Right lobe of liver (tissue), 6 donors: ENCODE results near the gene EBNA1BP2. TPM values are rescaled to one million over a fixed set of nuclear protein-coding genes. Genes with fewer than 3 reads are reported as not detected.
A peak's percentile ranks its signal among the peaks of the same experiment; 100 is the strongest.
"Not testable (repeated sequence)": the region's sequence is repeated elsewhere in the genome, so short reads cannot be mapped to it uniquely, and the experiment has no call there.

ENCODE experiments used
- ATAC-seq, 4 donors: fragments of 200-7000 bp; cut with Tn5 transposase; one replicate each; pipeline ENCODE4 v1.9.1; 2020; ENCODE audit warnings: mild to moderate bottlenecking in 4 of 4, moderate library complexity in 4 of 4
- DNase-seq, 3 donors: peaks; one replicate each; pipeline ENCODE4 v3.0.0-alpha.2; 2020
- H3K27ac ChIP-seq, 3 donors: fragments of 200-600 bp; one replicate each; pipeline ENCODE4 v1.8.0; 2022
- H3K27me3 ChIP-seq, 2 donors: fragments of 200-600 bp; one replicate each; pipeline ENCODE4 v1.8.0; 2022
- H3K36me3 ChIP-seq, 4 donors: fragments of 200-600 bp; sonication (generic) in 1 of 4; one replicate each; pipeline versions ENCODE4 v1.5.1 to v1.8.0; 2017 to 2022; ENCODE audit warnings: control low read depth in 1 of 4
- H3K4me1 ChIP-seq, 4 donors: fragments of 200-600 bp; sonication (generic) in 1 of 4; one replicate each; pipeline versions ENCODE4 v1.5.1 to v1.8.0; 2017 to 2022; ENCODE audit warnings: control low read depth in 1 of 4
- H3K4me3 ChIP-seq, 3 donors: fragments of 200-600 bp; one replicate each; pipeline ENCODE4 v1.8.0; 2022
- H3K9me3 ChIP-seq, 4 donors: fragments of 200-600 bp; sonication (generic) in 1 of 4; one replicate each; pipeline versions ENCODE4 v1.5.1 to v1.8.0; 2017 to 2022; ENCODE audit warnings: control low read depth in 1 of 4
- POLR2A ChIP-seq: fragments of 450-650 bp; IDR thresholded peaks from one replicate; pipeline ENCODE4 v1.6.1; 2017; ENCODE audit warnings: antibody characterized with exemption, mild to moderate bottlenecking
- WGBS: methylation state at CpG from one replicate; pipeline ENCODE4 v1.1.6; 2018; ENCODE audit warnings: low coverage, low lambda C conversion rate; ENCODE audit not compliant: insufficient coverage; ENCODE audit errors: missing lambda C conversion rate; 5-methylcytosine and 5-hydroxymethylcytosine counted together
- intact Hi-C, 2 donors: fragments of 100-400 bp; cut with DNase I; formaldehyde crosslinking; loops; one replicate each; pipeline versions ENCODE4 v1.11.2 to v1.14.1; 2022
- total RNA-seq, 6 experiments: library from RNA; depleted of rRNA in 2 of 6; stranded (reverse); fragments of >200 nt in 2 of 6; fragmentation: NEBNext Ultra II Directional in 3 of 6; extraction: Animal tissue kit (Norgen Biotek cat#: 25700) in 3 of 6; gene quantifications; one replicate each; pipeline versions ENCODE4 v1.1.0 to v1.2.4, GENCODE V29; 2016 to 2023
- TF ChIP-seq, protein P1 (sequence below), 4 donors: fragments of 200-600 bp in 3 of 4; fragments of 450-650 bp in 1 of 4; IDR thresholded peaks; one replicate each; pipeline versions ENCODE4 v1.5.1 to v1.8.0; 2016 to 2022; ENCODE audit warnings: antibody characterized with exemption in 4 of 4, mild to moderate bottlenecking in 2 of 4
- donor health status: DM: no; HTN: yes; CAD: no.
- donor health status: DM: no; HTN: no; CAD: no.
- donor health status: DM: no; HTN: no; CAD: no.
- donor health status: DM: no; HTN: yes; CAD: no.
- donor health status: DM: no; HTN: yes; CAD: no.

The EBNA1BP2 gene
- total RNA-seq, 6 experiments from 2014 or later: 45.7 to 108 (median 61.4) TPM

DNA sequence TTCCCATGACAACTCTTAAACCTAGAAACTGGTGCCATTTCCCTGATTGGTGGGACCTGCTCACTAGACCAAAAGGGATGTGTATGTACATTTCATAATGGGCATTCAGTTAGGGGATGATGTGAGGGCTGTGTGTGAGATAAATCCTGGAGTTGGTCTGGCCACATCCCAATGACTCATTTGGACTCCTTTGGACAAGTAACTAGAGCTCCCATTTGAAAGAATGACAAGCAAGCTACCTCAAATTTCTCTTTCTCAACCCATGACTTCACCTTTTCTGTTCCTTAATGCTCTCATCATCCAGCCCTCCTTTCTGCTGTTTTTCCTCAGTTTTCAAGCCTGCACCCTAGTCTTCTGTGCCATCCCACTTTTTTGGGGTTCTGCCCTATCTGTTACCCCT is 27.9 kb downstream of the EBNA1BP2 start:
- intact Hi-C loops: no loop called here
- Histone ChIP-seq H3K9me3 (no peaks in the 10 kb centered on the region), H3K4me1 (peaks cover 0 to 8% (median 0%) of the 10 kb centered on the region in 4 donors), H3K27me3 (no peaks in the 10 kb centered on the region), H3K36me3 (no peaks in the 10 kb centered on the region), H3K27ac (no peak overlapping the region), H3K4me3 (no peak overlapping the region)
- TF ChIP-seq POLR2A: no peak
- TF ChIP-seq, protein P1, sequence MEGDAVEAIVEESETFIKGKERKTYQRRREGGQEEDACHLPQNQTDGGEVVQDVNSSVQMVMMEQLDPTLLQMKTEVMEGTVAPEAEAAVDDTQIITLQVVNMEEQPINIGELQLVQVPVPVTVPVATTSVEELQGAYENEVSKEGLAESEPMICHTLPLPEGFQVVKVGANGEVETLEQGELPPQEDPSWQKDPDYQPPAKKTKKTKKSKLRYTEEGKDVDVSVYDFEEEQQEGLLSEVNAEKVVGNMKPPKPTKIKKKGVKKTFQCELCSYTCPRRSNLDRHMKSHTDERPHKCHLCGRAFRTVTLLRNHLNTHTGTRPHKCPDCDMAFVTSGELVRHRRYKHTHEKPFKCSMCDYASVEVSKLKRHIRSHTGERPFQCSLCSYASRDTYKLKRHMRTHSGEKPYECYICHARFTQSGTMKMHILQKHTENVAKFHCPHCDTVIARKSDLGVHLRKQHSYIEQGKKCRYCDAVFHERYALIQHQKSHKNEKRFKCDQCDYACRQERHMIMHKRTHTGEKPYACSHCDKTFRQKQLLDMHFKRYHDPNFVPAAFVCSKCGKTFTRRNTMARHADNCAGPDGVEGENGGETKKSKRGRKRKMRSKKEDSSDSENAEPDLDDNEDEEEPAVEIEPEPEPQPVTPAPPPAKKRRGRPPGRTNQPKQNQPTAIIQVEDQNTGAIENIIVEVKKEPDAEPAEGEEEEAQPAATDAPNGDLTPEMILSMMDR (IDR thresholded peaks at IDR 0.05): no peak
- DNase-seq (no peak), ATAC-seq (no peak)

DNA sequence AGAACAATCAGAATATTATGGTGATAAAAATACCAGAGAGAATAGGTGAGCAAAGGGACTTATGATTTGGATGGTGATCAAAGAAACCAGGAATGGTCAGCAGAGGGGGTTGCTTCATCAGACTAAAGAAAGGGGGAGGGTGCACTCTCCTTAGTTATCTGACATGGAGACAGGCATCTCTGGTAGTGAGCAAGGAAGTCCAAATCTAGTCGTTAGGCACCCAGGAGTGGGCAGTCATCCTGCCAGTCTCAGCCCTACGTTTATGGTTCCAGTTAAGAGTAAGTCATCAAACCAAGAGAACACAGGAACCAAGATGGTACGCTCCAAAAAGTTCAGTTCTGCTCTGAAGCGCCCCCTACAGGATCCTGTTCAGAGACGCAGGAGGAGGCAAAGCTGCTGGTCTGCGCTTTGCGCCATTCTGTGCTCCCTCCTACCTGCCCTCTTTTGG is 28.6 kb downstream of the EBNA1BP2 start:
- no peaks in the 10 kb centered on the region for H3K27me3 ChIP-seq

DNA sequence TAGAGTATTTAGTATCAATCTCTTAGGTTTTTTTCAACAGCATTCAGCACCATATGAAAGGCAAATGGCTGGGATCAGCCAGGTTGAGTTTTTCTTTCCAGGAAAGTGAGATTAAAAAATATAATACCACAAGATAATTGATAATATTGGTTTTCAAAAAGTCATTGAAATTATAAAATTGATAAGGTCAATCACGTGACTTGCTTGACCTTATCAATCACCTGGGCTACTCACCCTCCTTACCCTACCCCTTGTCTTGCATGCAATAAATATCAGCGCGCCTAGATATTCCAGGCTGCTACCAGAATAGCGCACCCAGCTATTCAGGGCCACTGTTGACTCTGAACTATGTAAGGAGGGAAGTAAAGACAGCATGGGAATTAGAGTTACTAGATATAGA is 31.5 kb downstream of the EBNA1BP2 start:
- Histone ChIP-seq H3K4me1 (no peaks in the 10 kb centered on the region), H3K4me3 (no peak overlapping the region), H3K27me3 (no peaks in the 10 kb centered on the region), H3K9me3 (no peaks in the 10 kb centered on the region), H3K36me3 (no peaks in the 10 kb centered on the region), H3K27ac (no peak overlapping the region)
- TF ChIP-seq, protein P1 (IDR thresholded peaks at IDR 0.05): no peak
- no peak for TF ChIP-seq POLR2A
- ATAC-seq (no peak), DNase-seq (no peak)
- intact Hi-C loops: no loop called here
- WGBS: 89% methylated on average over 4 of the region's 4 CpGs

More for the DNA sequence above, 28.6 kb downstream of the EBNA1BP2 start:
- TF ChIP-seq, protein P1 (IDR thresholded peaks at IDR 0.05): peak in 2 of 4 donors; percentile 9 to 16
- no peak for TF ChIP-seq POLR2A
- DNase-seq: no peak
- Histone ChIP-seq H3K4me1 (peaks cover 0 to 8% (median 0%) of the 10 kb centered on the region in 4 donors), H3K27ac (no peak overlapping the region), H3K9me3 (no peaks in the 10 kb centered on the region), H3K4me3 (no peak overlapping the region), H3K36me3 (no peaks in the 10 kb centered on the region)
- ATAC-seq: no peak
- WGBS: 7% methylated on average over 2 of the region's 7 CpGs
- intact Hi-C loops: no loop called here

DNA sequence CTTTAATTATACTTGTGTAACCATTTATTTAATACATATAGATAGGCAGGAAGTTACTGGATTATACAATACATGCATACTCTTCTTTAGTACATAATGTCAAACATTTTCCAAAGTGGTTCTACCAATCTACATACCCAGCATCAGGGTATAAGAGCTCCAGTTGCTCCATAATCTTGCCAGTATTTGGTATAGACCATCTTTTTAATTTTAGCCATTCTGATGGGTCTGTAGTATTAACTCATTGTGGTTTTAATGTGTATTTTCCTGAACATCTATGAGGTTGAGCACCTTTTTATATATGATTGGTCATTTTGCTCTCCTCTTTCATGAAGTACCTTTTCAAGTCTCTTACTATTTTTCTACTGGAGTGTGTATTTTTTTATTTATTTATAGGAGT is 32.1 kb downstream of the EBNA1BP2 start:
- ATAC-seq: no peak
- Histone ChIP-seq H3K27me3 (no peaks in the 10 kb centered on the region), H3K9me3 (no peaks in the 10 kb centered on the region), H3K4me1 (no peaks in the 10 kb centered on the region), H3K27ac (no peak overlapping the region), H3K36me3 (no peaks in the 10 kb centered on the region), H3K4me3 (no peak overlapping the region)
- TF ChIP-seq, protein P1 (IDR thresholded peaks at IDR 0.05): no peak
- TF ChIP-seq POLR2A: no peak
- intact Hi-C loops: no loop called here
- DNase-seq: no peak

DNA sequence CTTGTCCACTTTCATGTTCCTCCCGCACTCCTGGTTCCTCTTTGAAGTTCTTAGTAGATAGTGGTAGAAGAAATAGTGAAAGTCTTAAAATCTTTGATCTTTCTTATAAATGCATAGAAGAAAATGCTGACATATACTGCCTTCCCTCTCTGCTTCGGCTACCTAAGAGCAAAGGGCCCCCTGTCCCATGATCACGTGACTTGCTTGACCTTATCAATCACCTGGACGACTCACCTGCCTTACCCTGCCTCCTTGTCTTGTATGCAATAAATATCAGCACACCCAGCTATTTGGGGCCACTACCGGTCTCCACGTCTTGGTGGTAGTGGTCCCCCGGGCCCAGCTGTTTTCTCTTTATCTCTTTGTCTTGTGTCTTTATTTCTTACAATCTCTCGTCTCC is 32.8 kb downstream of the EBNA1BP2 start:
- H3K27me3 ChIP-seq, intact Hi-C loops, ATAC-seq, DNase-seq, H3K4me1 ChIP-seq, H3K4me3 ChIP-seq, H3K36me3 ChIP-seq, H3K27ac ChIP-seq, H3K9me3 ChIP-seq: not testable (repeated sequence)
- WGBS: 79% methylated on average over 8 of the region's 8 CpGs
